ENCODE results near the gene GUCY1A1.

GRCh38 chr4:155681886-155682285 is 15.2 kb downstream of the GUCY1A1 start:
- TF ChIP-seq CTCF (IDR thresholded peaks at IDR 0.05; ENCODE audit: low read length) (no peak), EZH2 (optimal IDR thresholded peaks at IDR 0.05; ENCODE audit: low read depth, low read length) (no peak)
